Astrocyte of the spinal cord (primary cell): ENCODE measurements around the gene PRKCH.
"Not testable (repeated sequence)": the region's sequence is repeated elsewhere in the genome, so short reads cannot be mapped to it uniquely, and the experiment has no call there.

Experiments
- DNase-seq: peaks from one replicate; pipeline ENCODE4 v3.0.0; 2011; ENCODE audit warnings: low read depth, low spot score
- H3K4me3 ChIP-seq: 2 replicates; pipeline ENCODE4 v1.5.1; 2011; ENCODE audit warnings: low read depth, mild to moderate bottlenecking, low read length, moderate library complexity
- in situ Hi-C: cut with HindIII; loops from 2 replicates; pipeline ENCODE4 v1.10.0; 2017; ENCODE audit warnings: low sequenced_read_pairs
- TF ChIP-seq, protein P1 (sequence below): IDR thresholded peaks from 2 replicates; pipeline ENCODE4 v1.5.1; 2012; ENCODE audit warnings: low read depth, mild to moderate bottlenecking, low read length, inconsistent platforms

Gene PRKCH

DNA sequence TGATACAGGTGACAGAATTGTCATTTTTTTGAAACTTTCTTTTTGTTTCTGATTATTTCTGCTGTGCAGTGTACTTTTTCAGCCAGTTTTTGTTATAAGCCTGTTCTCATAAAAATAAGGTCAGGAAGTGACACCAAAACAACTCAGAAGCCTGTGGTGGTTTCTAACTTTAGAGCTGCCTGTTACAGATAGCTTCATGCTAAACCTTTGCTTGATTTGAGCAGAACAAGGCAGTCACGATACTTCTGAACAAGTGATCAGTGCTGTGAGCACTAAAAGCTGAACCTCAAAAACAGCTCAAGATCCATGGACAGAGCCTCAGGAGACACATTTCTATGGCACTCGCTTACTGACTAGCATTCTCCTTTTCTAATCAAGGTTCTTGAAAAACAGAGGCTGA lies 82.0 kb downstream of the PRKCH start:
- no peak for DNase-seq
- in situ Hi-C loops, result no loop called here
- no peak overlapping the region for H3K4me3 ChIP-seq
- TF ChIP-seq, protein P1, sequence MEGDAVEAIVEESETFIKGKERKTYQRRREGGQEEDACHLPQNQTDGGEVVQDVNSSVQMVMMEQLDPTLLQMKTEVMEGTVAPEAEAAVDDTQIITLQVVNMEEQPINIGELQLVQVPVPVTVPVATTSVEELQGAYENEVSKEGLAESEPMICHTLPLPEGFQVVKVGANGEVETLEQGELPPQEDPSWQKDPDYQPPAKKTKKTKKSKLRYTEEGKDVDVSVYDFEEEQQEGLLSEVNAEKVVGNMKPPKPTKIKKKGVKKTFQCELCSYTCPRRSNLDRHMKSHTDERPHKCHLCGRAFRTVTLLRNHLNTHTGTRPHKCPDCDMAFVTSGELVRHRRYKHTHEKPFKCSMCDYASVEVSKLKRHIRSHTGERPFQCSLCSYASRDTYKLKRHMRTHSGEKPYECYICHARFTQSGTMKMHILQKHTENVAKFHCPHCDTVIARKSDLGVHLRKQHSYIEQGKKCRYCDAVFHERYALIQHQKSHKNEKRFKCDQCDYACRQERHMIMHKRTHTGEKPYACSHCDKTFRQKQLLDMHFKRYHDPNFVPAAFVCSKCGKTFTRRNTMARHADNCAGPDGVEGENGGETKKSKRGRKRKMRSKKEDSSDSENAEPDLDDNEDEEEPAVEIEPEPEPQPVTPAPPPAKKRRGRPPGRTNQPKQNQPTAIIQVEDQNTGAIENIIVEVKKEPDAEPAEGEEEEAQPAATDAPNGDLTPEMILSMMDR, result no peak

DNA sequence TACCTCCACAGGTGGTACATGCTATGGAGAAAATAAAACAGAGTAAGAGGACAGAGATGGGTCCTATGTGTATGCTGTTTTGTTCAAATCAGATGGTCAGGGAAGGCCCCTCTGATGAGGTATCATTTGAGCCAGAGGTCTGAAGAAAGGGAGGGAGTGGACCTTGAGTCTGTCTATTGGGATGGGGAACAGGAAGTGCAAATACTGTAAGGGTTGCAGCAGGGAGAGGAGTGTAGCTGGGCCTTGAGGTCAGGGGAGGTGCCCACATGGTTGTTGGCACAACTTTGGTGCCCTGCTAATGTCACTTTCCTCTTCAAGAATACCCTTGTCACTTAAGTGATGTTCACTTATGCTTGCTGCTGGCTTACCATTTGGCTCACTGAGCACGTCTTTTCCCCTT lies 83.3 kb downstream of the PRKCH start:
- in situ Hi-C loops, result no loop called here
- no peak overlapping the region for H3K4me3 ChIP-seq
- TF ChIP-seq, protein P1, result no peak
- DNase-seq, result no peak

DNA sequence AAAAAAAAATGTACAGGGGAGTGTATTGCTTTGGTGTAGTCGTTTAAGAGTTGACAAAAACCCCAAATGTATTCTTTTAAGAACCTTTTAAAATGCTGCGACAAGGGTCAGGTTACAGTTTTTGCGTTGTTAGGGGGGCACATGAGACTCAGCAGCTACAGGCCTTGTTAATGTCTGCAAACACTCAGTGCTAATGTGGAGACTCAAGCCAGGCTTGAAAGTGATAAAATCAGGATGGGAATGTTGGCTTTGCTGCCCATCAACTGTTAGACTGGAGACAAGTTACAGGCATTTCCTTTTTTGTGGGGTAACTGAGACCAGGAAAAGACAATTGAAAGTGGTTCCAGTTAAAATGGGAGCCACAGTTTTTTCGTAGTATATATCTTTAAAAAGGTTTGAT lies 84.8 kb downstream of the PRKCH start:
- TF ChIP-seq, protein P1, result no peak
- no peak overlapping the region for H3K4me3 ChIP-seq
- in situ Hi-C loops, result no loop called here
- DNase-seq, result no peak

DNA sequence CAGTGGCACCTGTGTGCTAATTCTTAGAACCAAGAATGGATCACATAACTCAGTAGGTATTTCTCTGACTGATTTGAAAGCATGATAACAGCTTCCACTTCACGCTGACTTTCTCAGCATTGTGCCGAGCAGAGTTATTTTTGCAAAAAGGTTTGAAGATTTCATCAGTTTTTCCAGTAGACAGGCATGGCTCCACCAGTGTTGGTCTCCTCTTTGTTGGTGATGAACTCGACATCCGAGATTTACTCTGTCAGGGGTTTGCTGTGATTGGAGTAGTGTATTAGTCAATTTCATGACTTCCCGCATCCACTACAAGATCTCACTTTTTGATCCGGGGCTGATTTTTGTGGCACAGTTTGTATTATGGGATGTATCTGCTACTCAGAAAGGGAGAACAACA lies 85.3 kb downstream of the PRKCH start:
- DNase-seq, result no peak
- H3K4me3 ChIP-seq, result no peak overlapping the region
- in situ Hi-C loops, result no loop called here
- TF ChIP-seq, protein P1, result no peak

DNA sequence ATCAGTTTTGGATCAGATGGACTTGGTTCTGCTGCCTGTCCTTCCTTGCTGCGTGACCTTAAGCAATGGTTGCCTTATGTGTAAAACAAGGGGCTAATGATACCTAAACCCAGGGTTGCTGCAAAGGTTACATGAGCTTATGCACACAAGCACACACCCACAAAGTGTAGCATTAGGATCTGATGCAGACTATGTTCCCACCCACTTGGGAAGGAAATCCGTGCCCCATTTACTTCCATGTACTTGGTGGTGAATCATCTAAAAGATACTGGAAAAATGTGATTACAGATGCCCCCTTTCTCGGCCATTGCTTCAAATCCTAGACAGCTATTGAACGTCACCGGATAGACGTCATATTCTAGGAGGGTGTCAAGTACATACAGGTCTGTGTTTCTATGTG lies 87.1 kb downstream of the PRKCH start:
- H3K4me3 ChIP-seq, result no peak overlapping the region
- TF ChIP-seq, protein P1, result no peak
- no peak for DNase-seq
- in situ Hi-C loops, result no loop called here

DNA sequence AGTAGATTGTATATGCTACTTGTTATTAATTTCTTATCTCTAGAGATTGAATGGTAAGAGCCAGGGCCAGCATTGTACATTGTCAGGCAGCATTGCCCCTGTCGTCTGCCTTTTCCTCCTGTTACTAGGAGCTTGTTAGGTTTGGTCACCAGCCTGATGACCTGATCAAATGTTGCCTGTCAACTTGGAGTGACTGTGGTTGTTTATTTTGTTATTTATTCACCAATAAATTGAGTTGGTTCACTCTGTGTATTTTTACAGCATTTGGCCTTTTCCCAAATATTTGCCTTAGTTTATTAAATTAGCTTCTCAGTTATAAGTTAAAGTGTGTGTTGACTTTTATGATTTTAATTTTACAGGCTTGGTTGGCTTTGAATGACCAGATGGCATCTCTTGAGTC lies 88.4 kb downstream of the PRKCH start:
- DNase-seq, result no peak
- in situ Hi-C loops, result no loop called here
- H3K4me3 ChIP-seq, result no peak overlapping the region
- TF ChIP-seq, protein P1, result no peak

- DNase-seq, in situ Hi-C loops, H3K4me3 ChIP-seq: not testable (repeated sequence)
Observed at GRCh38 chr14:61415934-61416333, 94.6 kb downstream of the PRKCH start.
